ENCODE measurements around the gene RSBN1.
A peak's percentile ranks its signal among the peaks of the same experiment; 100 is the strongest.
"Not testable (repeated sequence)": the region's sequence is repeated elsewhere in the genome, so short reads cannot be mapped to it uniquely, and the experiment has no call there.

The RSBN1 gene

DNA sequence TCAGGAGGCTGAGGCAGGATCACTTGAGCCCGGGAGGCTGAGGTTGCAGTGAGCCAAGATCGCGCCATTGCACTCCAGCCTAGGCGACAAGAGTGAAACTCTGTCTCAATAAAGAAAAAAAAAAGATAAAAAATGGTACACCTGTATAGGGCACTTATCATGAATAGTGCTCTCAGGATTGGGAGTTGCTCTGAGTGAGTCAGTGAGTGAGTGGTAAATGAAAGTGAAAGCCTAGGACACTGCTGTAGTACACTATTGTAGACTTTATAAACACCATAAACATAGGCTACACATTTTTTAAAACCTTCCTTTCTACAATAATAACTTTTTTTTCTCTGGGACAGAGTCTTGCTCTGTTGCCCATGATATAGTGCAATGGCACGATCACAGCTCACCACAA is 69.8 kb downstream of the RSBN1 start:
- Mint-ChIP-seq H3K27ac (no peak overlapping the region), H3K4me1 (no peaks in the 10 kb centered on the region), H3K36me3 (ENCODE audit: low read depth) (peaks cover 64% of the 10 kb centered on the region), H3K9me3 (peaks cover 16% of the 10 kb centered on the region), H3K4me3 (no peak overlapping the region), H3K27me3 (ENCODE audit: low read depth, poor library complexity) (no peaks in the 10 kb centered on the region)
- no peak for TF ChIP-seq CTCF (IDR thresholded peaks at IDR 0.05)
- DNase-seq, result no peak

GRCh38 chr1:113734357-113735055 is 77.8 kb downstream of the RSBN1 start:
- H3K4me3 Mint-ChIP-seq, result no peak overlapping the region
- peaks cover 70% of the 10 kb centered on the region for H3K36me3 Mint-ChIP-seq (ENCODE audit: low read depth)

GRCh38 chr1:113732802-113733201 is 79.5 kb downstream of the RSBN1 start:
- no peak overlapping the region for H3K27ac Mint-ChIP-seq
- H3K4me3 Mint-ChIP-seq, result no peak overlapping the region
- H3K4me1 Mint-ChIP-seq, result no peaks in the 10 kb centered on the region
- no peak for DNase-seq
- H3K9me3 Mint-ChIP-seq, result no peaks in the 10 kb centered on the region
- H3K27me3 Mint-ChIP-seq (ENCODE audit: low read depth, poor library complexity), result peaks cover 2% of the 10 kb centered on the region
- no peak for TF ChIP-seq CTCF (IDR thresholded peaks at IDR 0.05)
- H3K36me3 Mint-ChIP-seq (ENCODE audit: low read depth), result peaks cover 78% of the 10 kb centered on the region

More at GRCh38 chr1:113734357-113735055, 77.8 kb downstream of the RSBN1 start:
- DNase-seq, result no peak
- Mint-ChIP-seq H3K4me1 (no peaks in the 10 kb centered on the region), H3K9me3 (no peaks in the 10 kb centered on the region), H3K27me3 (ENCODE audit: low read depth, poor library complexity) (peaks cover 2% of the 10 kb centered on the region), H3K27ac (peak overlapping the region; percentile 29)
- no peak for TF ChIP-seq CTCF (IDR thresholded peaks at IDR 0.05)

GRCh38 chr1:113721010-113721409 is 91.3 kb downstream of the RSBN1 start:
- Mint-ChIP-seq H3K27ac (no peak overlapping the region), H3K4me3 (no peak overlapping the region), H3K4me1 (no peaks in the 10 kb centered on the region), H3K36me3 (ENCODE audit: low read depth) (peaks cover 93% of the 10 kb centered on the region), H3K27me3 (ENCODE audit: low read depth, poor library complexity) (no peaks in the 10 kb centered on the region), H3K9me3 (peaks cover 64% of the 10 kb centered on the region)
- DNase-seq, result no peak
- no peak for TF ChIP-seq CTCF (IDR thresholded peaks at IDR 0.05)

GRCh38 chr1:113718621-113719020 is 93.7 kb downstream of the RSBN1 start:
- H3K27ac Mint-ChIP-seq; H3K4me3 Mint-ChIP-seq; H3K27me3 Mint-ChIP-seq (ENCODE audit: low read depth, poor library complexity); DNase-seq; H3K4me1 Mint-ChIP-seq: not testable (repeated sequence)
- Mint-ChIP-seq H3K36me3 (ENCODE audit: low read depth) (peaks cover 89% of the 10 kb centered on the region), H3K9me3 (peaks cover 65% of the 10 kb centered on the region)

DNA sequence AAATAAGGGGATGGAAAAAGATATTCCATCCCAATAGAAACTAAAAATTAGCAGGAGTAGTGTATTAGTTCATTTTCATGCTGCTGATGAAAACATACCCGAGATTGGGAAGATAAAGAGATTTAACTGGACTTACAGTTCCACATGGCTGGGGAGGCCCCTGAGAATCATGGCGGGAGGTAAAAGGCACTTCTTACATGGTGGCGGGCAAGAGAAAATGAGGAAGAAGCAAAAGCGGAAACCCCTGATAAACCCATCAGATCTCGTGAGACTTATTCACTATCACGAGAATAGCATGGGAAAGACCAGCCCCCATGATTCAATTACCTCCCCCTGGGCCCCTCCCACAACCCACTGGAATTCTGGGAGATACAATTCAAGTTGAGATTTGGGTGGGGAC is 94.8 kb downstream of the RSBN1 start:
- H3K27ac Mint-ChIP-seq; H3K27me3 Mint-ChIP-seq (ENCODE audit: low read depth, poor library complexity); H3K4me1 Mint-ChIP-seq; DNase-seq; H3K4me3 Mint-ChIP-seq: not testable (repeated sequence)
- peaks cover 87% of the 10 kb centered on the region for H3K36me3 Mint-ChIP-seq (ENCODE audit: low read depth)
- H3K9me3 Mint-ChIP-seq, result peaks cover 56% of the 10 kb centered on the region

GRCh38 chr1:113714606-113715269 is 97.5 kb downstream of the RSBN1 start:
- peaks cover 75% of the 10 kb centered on the region for H3K36me3 Mint-ChIP-seq (ENCODE audit: low read depth)
- H3K9me3 Mint-ChIP-seq, result peaks cover 32% of the 10 kb centered on the region
- H3K4me1 Mint-ChIP-seq, result no peaks in the 10 kb centered on the region
- H3K4me3 Mint-ChIP-seq, result no peak overlapping the region
- H3K27me3 Mint-ChIP-seq (ENCODE audit: low read depth, poor library complexity), result no peaks in the 10 kb centered on the region
- no peak for DNase-seq
- TF ChIP-seq CTCF (IDR thresholded peaks at IDR 0.05), result no peak
- H3K27ac Mint-ChIP-seq, result no peak overlapping the region

All from nephron progenitor cell (in vitro differentiated cells).